GM21423 (cell line): ENCODE results near the gene SMAD3.
"Not testable (repeated sequence)": the region's sequence is repeated elsewhere in the genome, so short reads cannot be mapped to it uniquely, and the experiment has no call there.

ENCODE experiments used
- ATAC-seq: cut with Tn5 transposase; IDR thresholded peaks from one replicate; pipeline ENCODE4 v1.9.1; 2021; ENCODE audit warnings: mild to moderate bottlenecking, moderate library complexity; ENCODE audit not compliant: unreplicated experiment

The SMAD3 gene

GRCh38 chr15:67138891-67139855 is 73.8 kb downstream of the SMAD3 start:
- ATAC-seq = no peak

GRCh38 chr15:67140078-67140833 is 74.9 kb downstream of the SMAD3 start:
- ATAC-seq = no peak

GRCh38 chr15:67142092-67142766 is 76.8 kb downstream of the SMAD3 start:
- no peak for ATAC-seq

GRCh38 chr15:67142767-67143100 is 77.3 kb downstream of the SMAD3 start:
- ATAC-seq = no peak

GRCh38 chr15:67143646-67144045 is 78.2 kb downstream of the SMAD3 start:
- no peak for ATAC-seq

- ATAC-seq = no peak
These were observed 79.4 kb downstream of the SMAD3 start for GRCh38 chr15:67144609-67145311.

- no peak for ATAC-seq
These were observed 79.9 kb downstream of the SMAD3 start for GRCh38 chr15:67145312-67145610.

- no peak for ATAC-seq
These were observed 80.3 kb downstream of the SMAD3 start for GRCh38 chr15:67145710-67146109.

- no peak for ATAC-seq
These were observed 80.8 kb downstream of the SMAD3 start for GRCh38 chr15:67146234-67146633.

GRCh38 chr15:67146875-67147381 is 81.5 kb downstream of the SMAD3 start:
- ATAC-seq = no peak

- no peak for ATAC-seq
These were observed 82.1 kb downstream of the SMAD3 start for GRCh38 chr15:67147396-67147949.

- ATAC-seq = no peak
These were observed 82.8 kb downstream of the SMAD3 start for GRCh38 chr15:67148196-67148701.

GRCh38 chr15:67149068-67149772 is 83.8 kb downstream of the SMAD3 start:
- ATAC-seq = no peak

- no peak for ATAC-seq
These were observed 84.3 kb downstream of the SMAD3 start for GRCh38 chr15:67149773-67150022.

- no peak for ATAC-seq
These were observed 84.8 kb downstream of the SMAD3 start for GRCh38 chr15:67150023-67150860.

- ATAC-seq = no peak
These were observed 87.0 kb downstream of the SMAD3 start for GRCh38 chr15:67152429-67152828.

GRCh38 chr15:67153044-67153443 is 87.6 kb downstream of the SMAD3 start:
- not testable (repeated sequence) for ATAC-seq

GRCh38 chr15:67154249-67154648 is 88.8 kb downstream of the SMAD3 start:
- ATAC-seq = no peak

- no peak for ATAC-seq
These were observed 91.0 kb downstream of the SMAD3 start for GRCh38 chr15:67156426-67156825.
